ENCODE measurements around the gene OOSP2.
"Not testable (repeated sequence)": the region's sequence is repeated elsewhere in the genome, so short reads cannot be mapped to it uniquely, and the experiment has no call there.

The OOSP2 gene

DNA sequence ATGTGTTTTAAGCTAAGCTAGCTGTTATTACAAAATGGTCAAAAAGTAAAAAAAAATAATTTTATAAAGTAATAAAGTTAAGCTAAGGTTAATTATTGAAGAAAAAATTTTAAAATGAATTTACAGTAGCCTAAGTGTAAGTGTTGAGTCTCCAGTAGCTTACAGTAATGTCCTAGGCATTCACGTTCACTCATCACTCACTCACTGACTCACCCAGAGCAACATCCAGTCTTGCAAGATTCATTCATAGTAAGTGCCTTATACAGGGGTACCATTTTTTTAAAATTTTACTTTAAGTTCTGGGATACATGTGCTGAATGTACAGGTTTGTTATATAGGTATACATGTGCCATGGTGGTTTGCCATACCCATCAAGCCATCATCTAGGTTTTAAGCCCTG is 34.8 kb upstream of the OOSP2 start:
- Histone ChIP-seq H3K4me3 (ENCODE audit: low read depth, low read length) (no peak overlapping the region), H3K4me1 (no peaks in the 10 kb centered on the region), H3K36me3 (no peaks in the 10 kb centered on the region), H3K27me3 (no peaks in the 10 kb centered on the region), H3K9me3 (no peaks in the 10 kb centered on the region)
- no peak for DNase-seq
- TF ChIP-seq, protein P1, sequence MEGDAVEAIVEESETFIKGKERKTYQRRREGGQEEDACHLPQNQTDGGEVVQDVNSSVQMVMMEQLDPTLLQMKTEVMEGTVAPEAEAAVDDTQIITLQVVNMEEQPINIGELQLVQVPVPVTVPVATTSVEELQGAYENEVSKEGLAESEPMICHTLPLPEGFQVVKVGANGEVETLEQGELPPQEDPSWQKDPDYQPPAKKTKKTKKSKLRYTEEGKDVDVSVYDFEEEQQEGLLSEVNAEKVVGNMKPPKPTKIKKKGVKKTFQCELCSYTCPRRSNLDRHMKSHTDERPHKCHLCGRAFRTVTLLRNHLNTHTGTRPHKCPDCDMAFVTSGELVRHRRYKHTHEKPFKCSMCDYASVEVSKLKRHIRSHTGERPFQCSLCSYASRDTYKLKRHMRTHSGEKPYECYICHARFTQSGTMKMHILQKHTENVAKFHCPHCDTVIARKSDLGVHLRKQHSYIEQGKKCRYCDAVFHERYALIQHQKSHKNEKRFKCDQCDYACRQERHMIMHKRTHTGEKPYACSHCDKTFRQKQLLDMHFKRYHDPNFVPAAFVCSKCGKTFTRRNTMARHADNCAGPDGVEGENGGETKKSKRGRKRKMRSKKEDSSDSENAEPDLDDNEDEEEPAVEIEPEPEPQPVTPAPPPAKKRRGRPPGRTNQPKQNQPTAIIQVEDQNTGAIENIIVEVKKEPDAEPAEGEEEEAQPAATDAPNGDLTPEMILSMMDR (IDR thresholded peaks at IDR 0.05; ENCODE audit: low read depth, low read length) = no peak

DNA sequence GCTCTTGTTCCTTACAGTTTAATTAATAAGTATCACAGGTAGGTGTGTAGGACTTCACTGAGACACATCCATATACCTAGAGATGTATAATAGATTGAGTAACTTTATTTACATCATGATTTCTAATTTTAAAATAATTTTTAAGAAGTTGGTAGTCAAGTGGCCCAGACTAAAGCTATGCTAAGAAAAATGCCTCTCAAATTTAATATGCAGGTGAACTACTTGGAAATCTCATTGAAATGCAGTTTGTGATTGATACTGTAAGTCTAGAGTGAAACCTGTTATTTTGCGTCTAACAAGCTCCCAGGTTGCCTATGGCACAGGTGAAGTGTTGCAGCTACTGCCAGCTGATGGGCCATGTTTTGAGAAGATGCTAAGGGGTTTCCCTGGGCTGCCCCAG is 23.3 kb upstream of the OOSP2 start, which contains the start of gene OOSP4B:
Gene OOSP4B, plus strand, starts transcription at position 301 of the 400 bp plus-strand sequence.
- Histone ChIP-seq H3K27me3 (no peaks in the 10 kb centered on the region), H3K9me3 (no peaks in the 10 kb centered on the region), H3K36me3 (no peaks in the 10 kb centered on the region), H3K4me3 (ENCODE audit: low read depth, low read length) (no peak within 1 kb of the TSS), H3K4me1 (no peaks in the 10 kb centered on the region)
- TF ChIP-seq, protein P1 (IDR thresholded peaks at IDR 0.05; ENCODE audit: low read depth, low read length) = no peak
- DNase-seq = no peak

DNA sequence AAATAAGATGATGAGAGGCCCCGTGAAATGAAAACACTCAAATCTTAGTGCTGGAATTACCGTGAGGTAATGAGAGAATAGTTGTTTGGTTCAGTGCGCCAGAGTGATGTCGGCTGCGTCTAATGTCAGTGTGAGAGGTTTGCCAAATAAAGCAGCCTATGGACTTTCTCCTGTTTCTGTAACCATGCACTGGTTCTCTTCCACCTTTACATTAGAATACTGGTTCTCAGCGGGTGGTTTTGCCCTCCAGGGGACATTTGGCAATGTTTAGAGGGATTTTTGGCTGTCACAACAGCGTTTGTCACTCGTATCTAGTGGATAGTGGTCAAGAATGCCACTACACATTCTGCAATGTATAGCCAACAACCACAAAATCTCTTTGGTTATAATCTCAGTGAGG is 22.2 kb upstream of the OOSP2 start:
- H3K4me3 ChIP-seq (ENCODE audit: low read depth, low read length) = no peak overlapping the region
- no peaks in the 10 kb centered on the region for H3K27me3 ChIP-seq
- no peaks in the 10 kb centered on the region for H3K4me1 ChIP-seq
- no peak for DNase-seq
- H3K36me3 ChIP-seq = no peaks in the 10 kb centered on the region
- H3K9me3 ChIP-seq = no peaks in the 10 kb centered on the region
- TF ChIP-seq, protein P1 (IDR thresholded peaks at IDR 0.05; ENCODE audit: low read depth, low read length) = no peak

DNA sequence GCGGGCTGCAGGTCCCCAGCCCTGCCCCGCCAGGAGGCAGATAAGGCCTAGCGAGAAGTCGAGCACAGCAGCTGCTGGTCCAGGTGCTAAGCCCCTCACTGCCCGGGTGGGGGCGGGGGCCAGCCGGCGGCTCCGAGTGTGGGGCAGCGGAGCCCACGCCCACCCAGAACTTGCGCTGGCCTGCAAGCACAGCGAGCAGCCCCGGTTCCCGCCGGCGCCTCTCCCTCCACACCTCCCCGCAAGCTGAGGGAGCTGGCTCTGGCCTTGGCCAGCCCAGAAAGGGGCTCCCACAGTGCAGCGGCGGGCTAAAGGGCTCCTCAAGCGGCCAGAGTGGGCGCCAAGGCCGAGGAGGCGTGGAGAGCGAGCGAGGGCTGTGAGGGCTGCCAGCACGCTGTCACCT is 19.8 kb upstream of the OOSP2 start:
- H3K27me3 ChIP-seq; H3K4me1 ChIP-seq; H3K9me3 ChIP-seq; H3K4me3 ChIP-seq (ENCODE audit: low read depth, low read length); H3K36me3 ChIP-seq; DNase-seq: not testable (repeated sequence)

DNA sequence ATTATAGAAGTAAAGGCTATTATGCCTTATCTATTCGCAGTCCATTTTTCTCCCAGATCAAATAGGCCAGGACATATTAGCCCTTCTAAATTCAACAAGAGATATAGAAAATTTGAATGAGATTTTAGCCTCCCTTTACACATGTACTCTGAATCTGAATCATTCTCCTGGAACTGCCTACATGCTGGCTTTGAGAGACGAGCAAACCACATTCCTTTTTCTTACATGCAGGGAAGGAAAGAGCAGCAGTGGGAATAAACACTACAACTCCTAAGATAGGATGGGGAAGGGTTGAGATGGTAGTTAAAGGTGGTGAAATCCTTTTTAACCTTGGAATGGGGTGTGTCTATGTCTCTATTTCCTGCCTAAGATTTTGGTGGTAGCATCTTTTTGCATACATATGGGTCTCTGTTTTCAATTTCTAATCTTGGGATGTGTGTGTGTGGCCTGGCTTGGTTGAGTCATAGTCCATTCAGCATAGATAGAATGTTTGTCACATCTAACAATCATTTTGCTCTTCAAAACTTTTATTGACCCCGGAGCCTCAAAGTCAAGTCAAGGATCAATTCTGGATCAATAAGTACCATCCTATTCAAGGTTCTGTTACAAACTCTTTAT is 11.1 kb upstream of the OOSP2 start:
- no peaks in the 10 kb centered on the region for H3K27me3 ChIP-seq
- H3K36me3 ChIP-seq = no peaks in the 10 kb centered on the region
- TF ChIP-seq, protein P1 (IDR thresholded peaks at IDR 0.05; ENCODE audit: low read depth, low read length) = no peak
- H3K4me1 ChIP-seq = no peaks in the 10 kb centered on the region
- no peak for DNase-seq
- H3K9me3 ChIP-seq = no peaks in the 10 kb centered on the region
- H3K4me3 ChIP-seq (ENCODE audit: low read depth, low read length) = no peak overlapping the region

DNA sequence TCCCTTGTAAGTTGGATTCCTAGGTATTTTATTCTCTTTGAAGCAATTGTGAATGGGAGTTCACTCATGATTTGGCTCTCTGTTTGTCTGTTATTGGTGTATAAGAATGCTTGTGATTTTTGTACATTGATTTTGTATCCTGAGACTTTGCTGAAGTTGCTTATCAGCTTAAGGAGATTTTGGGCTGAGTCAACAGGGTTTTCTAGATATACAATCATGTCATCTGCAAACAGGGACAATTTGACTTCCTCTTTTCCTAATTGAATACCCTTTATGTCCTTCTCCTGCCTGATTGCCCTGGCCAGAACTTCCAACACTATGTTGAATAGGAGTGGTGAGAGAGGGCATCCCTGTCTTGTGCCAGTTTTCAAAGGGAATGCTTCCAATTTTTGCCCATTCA is 10.2 kb downstream of the OOSP2 start:
- H3K36me3 ChIP-seq; H3K27me3 ChIP-seq; H3K4me3 ChIP-seq (ENCODE audit: low read depth, low read length); H3K9me3 ChIP-seq; DNase-seq; H3K4me1 ChIP-seq: not testable (repeated sequence)

DNA sequence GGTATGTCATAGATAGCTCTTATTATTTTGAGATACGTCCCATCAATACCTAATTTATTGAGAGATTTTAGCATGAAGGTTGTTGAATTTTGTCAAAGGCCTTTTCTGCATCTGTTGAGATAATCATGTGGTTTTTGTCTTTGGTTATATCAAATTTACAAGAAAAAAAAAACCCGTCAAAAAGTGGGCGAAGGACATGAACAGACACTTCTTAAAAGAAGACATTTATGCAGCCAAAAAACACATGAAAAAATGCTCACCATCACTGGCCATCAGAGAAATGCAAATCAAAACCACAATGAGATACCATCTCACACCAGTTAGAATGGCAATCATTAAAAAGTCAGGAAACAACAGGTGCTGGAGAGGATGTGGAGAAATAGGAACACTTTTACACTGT is 10.6 kb downstream of the OOSP2 start:
- DNase-seq; H3K27me3 ChIP-seq; H3K36me3 ChIP-seq; H3K4me1 ChIP-seq; H3K4me3 ChIP-seq (ENCODE audit: low read depth, low read length); H3K9me3 ChIP-seq: not testable (repeated sequence)

All from BE2C (cell line).